Measurements from ENCODE around the gene TOX3.

Gene TOX3

DNA sequence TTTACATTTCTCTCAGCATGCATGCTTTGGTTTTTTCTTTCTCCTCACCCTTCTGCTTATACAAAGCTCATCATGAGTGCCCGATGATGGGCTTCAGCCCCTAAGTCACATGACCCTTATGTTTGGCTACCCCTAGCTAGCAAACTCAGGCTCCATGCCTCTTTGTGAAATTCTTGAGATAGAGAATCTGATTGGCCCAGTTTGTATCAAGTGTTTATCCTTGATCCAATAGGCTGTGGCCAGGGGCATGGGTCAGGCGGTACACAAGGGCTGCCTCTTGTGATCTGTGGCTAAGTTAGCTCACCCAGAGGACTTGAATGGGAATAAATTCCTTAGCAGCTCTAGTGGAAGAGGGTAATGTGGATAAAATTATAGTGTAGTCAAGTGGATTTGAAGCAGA lies 11.5 kb upstream of the TOX3 start:
- no peak for TF ChIP-seq EP300 (IDR thresholded peaks at IDR 0.05; ENCODE audit: borderline replicate concordance)
- TF ChIP-seq TEAD4 (IDR thresholded peaks at IDR 0.05): no peak
- no peak for TF ChIP-seq ZBTB7A (IDR thresholded peaks at IDR 0.05; ENCODE audit: low read depth)
- no peak for TF ChIP-seq TAF1 (IDR thresholded peaks at IDR 0.05; ENCODE audit: low read depth)
- no peak for TF ChIP-seq NFIC (IDR thresholded peaks at IDR 0.05)
- TF ChIP-seq, protein P1, sequence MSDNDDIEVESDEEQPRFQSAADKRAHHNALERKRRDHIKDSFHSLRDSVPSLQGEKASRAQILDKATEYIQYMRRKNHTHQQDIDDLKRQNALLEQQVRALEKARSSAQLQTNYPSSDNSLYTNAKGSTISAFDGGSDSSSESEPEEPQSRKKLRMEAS (IDR thresholded peaks at IDR 0.05): no peak
- TF ChIP-seq, protein P2, sequence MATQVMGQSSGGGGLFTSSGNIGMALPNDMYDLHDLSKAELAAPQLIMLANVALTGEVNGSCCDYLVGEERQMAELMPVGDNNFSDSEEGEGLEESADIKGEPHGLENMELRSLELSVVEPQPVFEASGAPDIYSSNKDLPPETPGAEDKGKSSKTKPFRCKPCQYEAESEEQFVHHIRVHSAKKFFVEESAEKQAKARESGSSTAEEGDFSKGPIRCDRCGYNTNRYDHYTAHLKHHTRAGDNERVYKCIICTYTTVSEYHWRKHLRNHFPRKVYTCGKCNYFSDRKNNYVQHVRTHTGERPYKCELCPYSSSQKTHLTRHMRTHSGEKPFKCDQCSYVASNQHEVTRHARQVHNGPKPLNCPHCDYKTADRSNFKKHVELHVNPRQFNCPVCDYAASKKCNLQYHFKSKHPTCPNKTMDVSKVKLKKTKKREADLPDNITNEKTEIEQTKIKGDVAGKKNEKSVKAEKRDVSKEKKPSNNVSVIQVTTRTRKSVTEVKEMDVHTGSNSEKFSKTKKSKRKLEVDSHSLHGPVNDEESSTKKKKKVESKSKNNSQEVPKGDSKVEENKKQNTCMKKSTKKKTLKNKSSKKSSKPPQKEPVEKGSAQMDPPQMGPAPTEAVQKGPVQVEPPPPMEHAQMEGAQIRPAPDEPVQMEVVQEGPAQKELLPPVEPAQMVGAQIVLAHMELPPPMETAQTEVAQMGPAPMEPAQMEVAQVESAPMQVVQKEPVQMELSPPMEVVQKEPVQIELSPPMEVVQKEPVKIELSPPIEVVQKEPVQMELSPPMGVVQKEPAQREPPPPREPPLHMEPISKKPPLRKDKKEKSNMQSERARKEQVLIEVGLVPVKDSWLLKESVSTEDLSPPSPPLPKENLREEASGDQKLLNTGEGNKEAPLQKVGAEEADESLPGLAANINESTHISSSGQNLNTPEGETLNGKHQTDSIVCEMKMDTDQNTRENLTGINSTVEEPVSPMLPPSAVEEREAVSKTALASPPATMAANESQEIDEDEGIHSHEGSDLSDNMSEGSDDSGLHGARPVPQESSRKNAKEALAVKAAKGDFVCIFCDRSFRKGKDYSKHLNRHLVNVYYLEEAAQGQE (IDR thresholded peaks at IDR 0.05; ENCODE audit: low read depth): no peak
- no peak for TF ChIP-seq EGR1 (IDR thresholded peaks at IDR 0.05)
- no peak for TF ChIP-seq CREB1 (IDR thresholded peaks at IDR 0.05; ENCODE audit: low read depth)
- no peak for TF ChIP-seq FOXM1 (IDR thresholded peaks at IDR 0.05; ENCODE audit: borderline replicate concordance, low read depth)
- TF ChIP-seq TCF12 (IDR thresholded peaks at IDR 0.05; ENCODE audit: low read depth): no peak
- TF ChIP-seq, protein P3, sequence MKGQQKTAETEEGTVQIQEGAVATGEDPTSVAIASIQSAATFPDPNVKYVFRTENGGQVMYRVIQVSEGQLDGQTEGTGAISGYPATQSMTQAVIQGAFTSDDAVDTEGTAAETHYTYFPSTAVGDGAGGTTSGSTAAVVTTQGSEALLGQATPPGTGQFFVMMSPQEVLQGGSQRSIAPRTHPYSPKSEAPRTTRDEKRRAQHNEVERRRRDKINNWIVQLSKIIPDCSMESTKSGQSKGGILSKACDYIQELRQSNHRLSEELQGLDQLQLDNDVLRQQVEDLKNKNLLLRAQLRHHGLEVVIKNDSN (IDR thresholded peaks at IDR 0.05): no peak
- no peak for TF ChIP-seq YY1 (IDR thresholded peaks at IDR 0.05; ENCODE audit: low read depth)
- TF ChIP-seq RAD21 (IDR thresholded peaks at IDR 0.05; ENCODE audit: low read depth): no peak
- TF ChIP-seq CEBPB (IDR thresholded peaks at IDR 0.05): no peak

DNA sequence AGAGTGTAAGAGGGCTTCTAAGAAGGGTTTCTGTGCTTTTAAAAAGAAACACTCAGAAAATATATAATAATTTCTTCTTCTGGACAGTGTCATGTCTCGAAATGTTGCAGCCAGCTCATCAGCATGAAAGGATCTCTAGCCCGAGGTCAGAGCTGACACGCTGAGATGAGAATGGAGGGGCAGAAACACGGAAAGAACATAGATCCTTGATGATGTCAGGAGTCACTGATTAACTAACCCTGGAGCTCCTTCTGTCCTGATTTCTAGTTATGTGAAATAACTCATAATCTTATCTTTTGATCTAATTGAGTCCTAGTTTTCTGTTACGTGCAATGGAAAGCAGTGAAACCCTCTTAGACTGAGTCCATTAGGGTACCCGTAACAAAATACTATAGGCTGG lies 10.3 kb upstream of the TOX3 start:
- TF ChIP-seq EP300 (IDR thresholded peaks at IDR 0.05; ENCODE audit: borderline replicate concordance) (no peak), YY1 (IDR thresholded peaks at IDR 0.05; ENCODE audit: low read depth) (no peak), CEBPB (IDR thresholded peaks at IDR 0.05) (no peak), ZBTB7A (IDR thresholded peaks at IDR 0.05; ENCODE audit: low read depth) (no peak), NFIC (IDR thresholded peaks at IDR 0.05) (no peak), CREB1 (IDR thresholded peaks at IDR 0.05; ENCODE audit: low read depth) (no peak), FOXM1 (IDR thresholded peaks at IDR 0.05; ENCODE audit: borderline replicate concordance, low read depth) (no peak), TAF1 (IDR thresholded peaks at IDR 0.05; ENCODE audit: low read depth) (no peak), EGR1 (IDR thresholded peaks at IDR 0.05) (no peak), RAD21 (IDR thresholded peaks at IDR 0.05; ENCODE audit: low read depth) (no peak), TCF12 (IDR thresholded peaks at IDR 0.05; ENCODE audit: low read depth) (no peak), TEAD4 (IDR thresholded peaks at IDR 0.05) (no peak)
- TF ChIP-seq, protein P2 (IDR thresholded peaks at IDR 0.05; ENCODE audit: low read depth): no peak
- TF ChIP-seq, protein P1 (IDR thresholded peaks at IDR 0.05): no peak
- TF ChIP-seq, protein P3 (IDR thresholded peaks at IDR 0.05): no peak

DNA sequence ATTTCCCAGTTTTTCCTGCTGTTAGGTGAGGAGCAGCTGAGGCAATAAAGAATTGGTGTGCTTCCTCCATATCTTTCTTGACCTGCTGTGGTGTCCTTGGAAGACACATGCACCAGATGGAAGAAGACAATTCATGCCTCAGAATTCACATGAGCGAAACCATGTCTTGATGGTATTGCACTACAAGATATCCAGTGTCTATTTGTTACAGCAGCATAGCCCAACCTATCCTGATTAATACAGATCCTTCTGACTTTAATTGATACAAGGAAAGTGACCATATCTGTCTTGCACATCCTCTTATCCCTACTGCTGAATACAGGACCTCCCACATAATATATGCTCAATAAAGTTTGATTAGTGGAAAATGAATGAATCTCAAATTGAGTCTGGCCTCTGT lies 9.1 kb upstream of the TOX3 start:
- no peak for TF ChIP-seq EGR1 (IDR thresholded peaks at IDR 0.05)
- no peak for TF ChIP-seq FOXM1 (IDR thresholded peaks at IDR 0.05; ENCODE audit: borderline replicate concordance, low read depth)
- TF ChIP-seq YY1 (IDR thresholded peaks at IDR 0.05; ENCODE audit: low read depth): no peak
- TF ChIP-seq TAF1 (IDR thresholded peaks at IDR 0.05; ENCODE audit: low read depth): no peak
- no peak for TF ChIP-seq CEBPB (IDR thresholded peaks at IDR 0.05)
- TF ChIP-seq RAD21 (IDR thresholded peaks at IDR 0.05; ENCODE audit: low read depth): no peak

DNA sequence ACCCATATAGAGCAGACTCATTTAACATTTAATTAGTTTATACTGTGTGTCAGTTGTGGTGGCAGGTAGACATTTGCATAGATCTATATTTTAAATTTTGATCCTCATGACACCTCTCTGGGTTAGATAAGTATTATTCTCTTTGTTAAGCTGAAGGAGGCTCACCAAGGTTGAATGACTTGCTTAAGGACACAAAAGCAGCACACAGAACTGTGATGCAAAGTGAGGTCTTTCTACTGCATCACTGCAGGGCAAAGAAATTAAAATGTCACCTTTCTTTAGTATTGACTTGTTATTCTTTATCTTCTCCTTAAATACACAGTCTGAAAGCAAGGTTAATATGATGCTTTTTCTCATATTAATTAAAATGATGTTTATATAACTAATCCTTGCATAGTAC lies 8.6 kb upstream of the TOX3 start:
- no peak for TF ChIP-seq YY1 (IDR thresholded peaks at IDR 0.05; ENCODE audit: low read depth)
- no peak for TF ChIP-seq EP300 (IDR thresholded peaks at IDR 0.05; ENCODE audit: borderline replicate concordance)
- no peak for TF ChIP-seq RAD21 (IDR thresholded peaks at IDR 0.05; ENCODE audit: low read depth)
- no peak for TF ChIP-seq TAF1 (IDR thresholded peaks at IDR 0.05; ENCODE audit: low read depth)
- TF ChIP-seq, protein P1 (IDR thresholded peaks at IDR 0.05): no peak
- no peak for TF ChIP-seq EGR1 (IDR thresholded peaks at IDR 0.05)
- TF ChIP-seq CEBPB (IDR thresholded peaks at IDR 0.05): no peak
- TF ChIP-seq, protein P3 (IDR thresholded peaks at IDR 0.05): no peak
- no peak for TF ChIP-seq FOXM1 (IDR thresholded peaks at IDR 0.05; ENCODE audit: borderline replicate concordance, low read depth)
- TF ChIP-seq, protein P2 (IDR thresholded peaks at IDR 0.05; ENCODE audit: low read depth): no peak
- TF ChIP-seq TCF12 (IDR thresholded peaks at IDR 0.05; ENCODE audit: low read depth): no peak
- no peak for TF ChIP-seq ZBTB7A (IDR thresholded peaks at IDR 0.05; ENCODE audit: low read depth)
- TF ChIP-seq CREB1 (IDR thresholded peaks at IDR 0.05; ENCODE audit: low read depth): no peak
- no peak for TF ChIP-seq TEAD4 (IDR thresholded peaks at IDR 0.05)
- TF ChIP-seq NFIC (IDR thresholded peaks at IDR 0.05): no peak

All from Ishikawa (cell line).